Posterior vena cava (tissue), 2 donors: Measurements from ENCODE around the gene KAZALD1. TPM values are rescaled to one million over a fixed set of nuclear protein-coding genes. Genes with fewer than 3 reads are reported as not detected.

ENCODE experiments used
- DNase-seq: peaks from one replicate; pipeline ENCODE4 v3.0.0-alpha.2; 2020; ENCODE audit warnings: low spot score
- intact Hi-C, 2 donors: fragments of 100-400 bp; cut with DNase I; formaldehyde crosslinking; loops; one replicate each; pipeline versions ENCODE4 v1.14.1 to v1.14.2; 2022 to 2023
- total RNA-seq, 2 donors: library from RNA; stranded (reverse); fragmentation: NEBNext Ultra II Directional; extraction: Animal tissue kit (Norgen Biotek cat#: 25700); gene quantifications; one replicate each; pipeline ENCODE4 v1.2.1, GENCODE V29; 2021
- donor health status: DM: yes; HTN: yes; CAD: no.
- donor health status: DM: yes; HTN: yes; CAD: no.

KAZALD1 gene
- total RNA-seq, 2 donors from 2014 or later = 6.5 to 9.3 TPM

- intact Hi-C loops = no loop called here
- peak; percentile 99 for DNase-seq
Observed at GRCh38 chr10:101042667-101043362, 19.0 kb upstream of the KAZALD1 start.

GRCh38 chr10:101043363-101043707, 18.5 kb upstream of the KAZALD1 start:
- intact Hi-C loops = no loop called here

GRCh38 chr10:101044117-101044516, 17.7 kb upstream of the KAZALD1 start:
- no peak for DNase-seq
- intact Hi-C loops = no loop called here

More at GRCh38 chr10:101043363-101043707, 18.5 kb upstream of the KAZALD1 start:
- DNase-seq = no peak

GRCh38 chr10:101046332-101047238, 15.2 kb upstream of the KAZALD1 start:
- intact Hi-C loops = no loop called here
- DNase-seq = no peak

GRCh38 chr10:101047268-101047667, 14.5 kb upstream of the KAZALD1 start:
- intact Hi-C loops = no loop called here
- no peak for DNase-seq

- intact Hi-C loops = no loop called here
- DNase-seq = no peak
Observed at GRCh38 chr10:101047961-101048892, 13.6 kb upstream of the KAZALD1 start.

- intact Hi-C loops = no loop called here
- DNase-seq = peak; percentile 90
Observed at GRCh38 chr10:101050208-101051069, 11.3 kb upstream of the KAZALD1 start.

- DNase-seq = no peak
- intact Hi-C loops = no loop called here
Observed at GRCh38 chr10:101052285-101052684, 9.5 kb upstream of the KAZALD1 start.

GRCh38 chr10:101053516-101053915, 8.3 kb upstream of the KAZALD1 start:
- DNase-seq = no peak
- intact Hi-C loops = no loop called here

GRCh38 chr10:101054351-101054750, 7.4 kb upstream of the KAZALD1 start:
- no peak for DNase-seq
- intact Hi-C loops = no loop called here

GRCh38 chr10:101054876-101055275, 6.9 kb upstream of the KAZALD1 start:
- no peak for DNase-seq
- intact Hi-C loops = no loop called here

GRCh38 chr10:101055411-101055810, 6.4 kb upstream of the KAZALD1 start:
- no peak for DNase-seq

GRCh38 chr10:101056365-101057151, 5.2 kb upstream of the KAZALD1 start:
- intact Hi-C loops = no loop called here

More at GRCh38 chr10:101055411-101055810, 6.4 kb upstream of the KAZALD1 start:
- intact Hi-C loops = no loop called here

GRCh38 chr10:101060036-101060950, 1.5 kb upstream of the KAZALD1 start:
- peak; percentile 97 for DNase-seq
- intact Hi-C loops = no loop called here

More at GRCh38 chr10:101056365-101057151, 5.2 kb upstream of the KAZALD1 start:
- no peak for DNase-seq

- DNase-seq = peak; percentile 98
- intact Hi-C loops = no loop called here
Observed at GRCh38 chr10:101060951-101061623, 702 bp upstream of the KAZALD1 start.
